HPDE6-E6E7 (cell line): ENCODE measurements around the gene TMF1.

ENCODE experiments used
- DNase-seq: peaks from one replicate; pipeline ENCODE4 v3.0.0; 2011; ENCODE audit warnings: missing footprints; ENCODE audit errors: extremely low spot score

Gene TMF1

DNA sequence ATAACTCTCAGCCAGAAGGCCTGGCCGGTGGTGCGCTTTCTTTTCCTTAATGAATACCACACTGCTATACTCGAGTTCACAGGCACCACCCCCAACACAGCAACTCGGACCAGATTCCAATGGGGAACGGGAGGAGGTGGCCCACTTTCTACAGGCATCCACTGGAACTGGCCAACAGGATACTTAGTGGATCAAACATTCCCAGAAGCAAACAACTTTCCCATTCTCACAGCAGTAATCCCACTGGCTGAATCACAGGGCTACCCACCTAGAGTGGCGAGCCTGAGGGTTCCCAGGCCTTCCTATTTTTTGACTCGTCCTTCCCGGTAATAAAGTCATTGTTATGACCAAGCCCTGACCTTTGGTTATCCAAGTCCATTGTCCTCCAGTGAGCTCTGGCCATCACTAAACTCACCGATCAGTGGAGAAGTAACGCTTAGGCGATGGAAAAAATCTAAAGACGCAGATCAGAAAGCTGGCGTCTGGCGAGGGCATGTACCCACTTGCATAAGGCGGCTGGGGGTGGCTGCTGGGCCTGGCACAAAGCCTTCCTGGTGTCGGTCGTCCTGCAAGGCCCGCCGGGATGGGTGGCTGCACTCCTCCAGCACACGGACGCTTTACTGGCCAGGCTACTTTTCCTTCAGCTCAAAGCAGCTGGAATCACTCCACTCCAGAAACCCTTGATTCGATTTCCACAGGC, 39.9 kb downstream of the TMF1 start:
- DNase-seq: no peak

DNA sequence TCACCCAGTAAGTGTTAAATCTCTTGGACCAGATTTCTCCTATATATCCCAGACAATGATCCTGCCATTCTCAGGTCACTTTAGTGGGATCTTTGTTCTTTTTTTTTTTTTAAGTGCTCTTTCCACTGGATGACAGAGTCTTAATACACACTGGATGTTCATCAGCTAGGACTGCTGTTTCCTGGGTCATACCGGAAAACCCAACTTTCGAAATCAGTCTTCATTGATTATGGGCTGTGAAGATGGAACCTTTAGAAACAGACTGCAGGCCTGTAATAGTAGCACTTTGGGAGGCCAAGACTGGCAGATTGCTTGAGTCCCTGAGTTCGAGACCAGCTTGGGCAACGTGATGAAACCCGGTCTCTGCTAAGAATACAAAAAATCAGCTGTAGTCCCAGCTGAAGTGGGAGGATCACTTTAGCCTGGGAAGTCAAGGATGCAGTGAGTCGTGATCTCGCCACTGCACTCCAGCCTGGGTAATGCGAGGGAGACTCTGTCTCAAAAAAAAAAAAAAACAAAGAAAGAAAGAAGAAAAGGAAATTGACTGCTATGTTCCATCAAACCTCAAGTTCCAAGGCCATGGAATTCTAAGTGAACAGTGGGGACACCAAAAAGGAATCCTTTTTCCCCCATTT, 40.9 kb downstream of the TMF1 start:
- DNase-seq: no peak

DNA sequence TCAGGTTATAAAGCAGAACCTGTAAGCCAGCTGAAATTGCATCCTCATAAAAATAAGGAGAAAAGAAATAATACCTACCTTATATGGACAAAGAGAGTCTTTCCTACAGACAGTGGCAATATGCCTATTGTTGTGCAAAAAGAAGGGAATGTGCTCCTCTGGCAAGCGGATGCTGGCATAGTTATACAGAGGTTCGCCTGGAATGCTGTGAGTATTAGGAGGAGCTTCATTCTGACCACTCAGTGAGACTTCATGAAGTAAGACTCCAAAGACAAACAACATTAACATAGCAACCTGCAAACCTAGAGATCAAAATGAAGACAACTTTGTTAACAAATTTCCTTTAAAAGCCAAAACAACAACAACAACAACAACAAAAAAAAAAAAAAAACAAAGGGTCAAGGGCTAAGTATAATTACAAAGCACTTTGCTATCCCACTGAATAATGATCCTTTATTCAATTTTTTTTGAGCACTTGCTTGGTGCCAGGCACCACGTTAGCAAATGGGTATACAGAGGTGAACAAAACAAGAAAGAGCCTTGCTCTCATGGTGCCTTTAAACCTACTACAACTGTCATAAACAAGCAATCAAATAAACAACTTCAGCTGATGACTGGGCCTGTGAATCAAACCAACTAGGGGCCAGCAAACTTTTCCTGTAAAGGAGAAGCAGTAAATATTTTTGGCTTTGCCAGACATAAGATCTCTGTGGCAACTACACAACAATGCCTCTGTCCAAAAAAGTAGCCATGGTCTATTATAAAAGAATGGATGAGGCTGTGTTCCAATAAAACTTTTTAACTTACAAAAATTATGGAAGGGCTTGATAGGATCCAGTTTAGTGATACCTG, 42.3 kb downstream of the TMF1 start:
- no peak for DNase-seq

DNA sequence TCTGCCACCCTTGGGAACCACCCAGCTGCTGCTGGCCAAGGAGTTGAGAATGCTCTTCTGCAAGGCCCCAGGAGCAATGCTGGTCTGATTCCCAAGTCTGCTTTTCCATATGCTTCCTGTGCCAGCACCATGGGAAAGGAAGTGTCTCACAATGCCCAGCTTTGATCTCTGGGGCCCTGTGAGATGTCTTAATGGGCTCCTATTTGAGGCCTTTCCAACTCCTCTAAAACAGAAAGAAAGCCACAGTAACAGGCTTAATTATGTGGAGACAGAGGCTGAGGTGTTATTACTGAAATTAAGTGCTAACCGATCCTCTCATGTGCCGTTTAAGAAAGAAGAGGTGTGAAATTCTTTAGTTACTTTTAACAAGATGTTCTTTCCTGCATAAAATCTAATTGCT, 43.2 kb downstream of the TMF1 start:
- DNase-seq: no peak

DNA sequence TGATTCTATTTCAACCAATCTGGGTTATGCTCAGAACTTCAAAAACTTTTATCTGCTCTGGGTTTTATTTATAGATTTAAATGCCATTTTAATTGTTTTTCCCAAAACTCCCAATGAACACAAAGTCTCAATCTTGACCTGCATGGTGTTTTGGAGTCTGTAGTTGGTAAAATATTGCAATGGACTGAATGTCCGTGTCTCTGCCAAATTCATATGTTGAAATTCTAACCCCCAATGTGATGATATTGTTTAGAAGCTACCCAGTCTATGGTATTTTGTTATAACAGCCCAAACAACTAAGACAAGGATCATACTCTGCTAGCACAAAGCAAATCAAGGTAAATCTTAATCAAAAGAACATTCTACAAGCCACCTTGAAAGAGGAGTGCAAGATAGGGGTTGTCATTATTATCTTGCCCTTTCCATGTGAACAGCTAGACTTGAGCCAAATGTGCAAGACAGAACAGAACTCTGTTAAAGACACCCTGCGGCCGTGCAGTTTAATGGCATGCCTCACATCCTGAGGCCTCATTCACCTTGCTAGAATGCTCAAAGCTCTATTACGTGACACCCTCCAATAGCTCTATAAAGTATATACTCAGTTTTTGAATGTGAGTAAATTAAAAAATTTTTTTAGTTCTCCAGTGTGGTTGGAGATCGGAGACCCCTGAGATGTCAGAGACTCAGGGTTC, 46.2 kb downstream of the TMF1 start:
- DNase-seq: no peak

DNA sequence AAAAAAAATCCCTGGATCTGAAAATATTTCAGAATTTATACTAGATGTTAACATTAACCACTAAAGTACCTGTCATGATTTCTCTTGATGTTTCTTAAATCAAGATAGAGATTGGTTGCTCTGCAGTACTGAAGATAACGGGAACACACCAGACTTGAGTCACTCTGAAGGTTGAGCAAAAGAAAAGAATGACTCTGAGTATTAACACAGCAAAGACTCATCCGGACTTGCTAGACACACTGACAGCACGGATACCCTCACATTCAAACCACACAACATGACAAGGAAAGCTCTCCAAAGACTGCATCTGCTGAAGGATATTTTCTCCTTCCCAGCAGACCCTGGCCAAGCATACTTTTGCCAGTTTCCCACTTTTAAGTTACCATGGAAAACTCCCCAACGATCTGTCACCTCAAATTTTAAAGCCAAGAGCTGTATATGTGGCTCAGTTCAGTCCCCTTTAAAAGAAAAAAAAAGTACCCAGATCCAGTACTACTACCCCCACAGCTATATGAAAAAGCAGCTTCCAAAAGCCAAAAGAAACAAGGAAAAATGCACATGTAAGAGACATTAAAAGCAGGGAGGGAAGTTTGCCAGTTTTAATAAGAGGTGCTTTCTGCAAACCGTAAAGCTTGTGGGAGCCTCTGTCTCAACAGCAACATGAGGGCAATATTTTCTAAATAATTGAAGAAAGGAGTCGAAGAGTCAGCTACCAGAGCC, 46.9 kb downstream of the TMF1 start:
- DNase-seq: no peak

DNA sequence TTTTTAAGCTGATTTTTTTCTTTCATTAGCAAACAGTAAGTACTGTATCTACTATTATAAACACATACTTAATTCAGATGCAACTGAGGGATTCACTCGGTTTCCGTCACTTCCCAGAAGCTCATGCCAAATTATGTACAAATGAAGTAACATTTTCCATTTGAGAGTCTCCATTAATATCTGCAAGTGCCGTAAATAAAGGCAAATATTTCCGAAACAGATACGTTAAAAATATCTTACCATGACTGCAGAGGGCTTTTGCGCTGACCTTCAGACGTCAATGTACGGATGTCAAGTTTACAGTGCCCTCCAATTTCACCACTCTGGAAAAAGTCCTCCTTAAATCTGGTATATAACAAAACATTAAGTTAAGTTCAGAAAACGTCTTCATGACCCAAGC, 48.0 kb downstream of the TMF1 start:
- DNase-seq: no peak

DNA sequence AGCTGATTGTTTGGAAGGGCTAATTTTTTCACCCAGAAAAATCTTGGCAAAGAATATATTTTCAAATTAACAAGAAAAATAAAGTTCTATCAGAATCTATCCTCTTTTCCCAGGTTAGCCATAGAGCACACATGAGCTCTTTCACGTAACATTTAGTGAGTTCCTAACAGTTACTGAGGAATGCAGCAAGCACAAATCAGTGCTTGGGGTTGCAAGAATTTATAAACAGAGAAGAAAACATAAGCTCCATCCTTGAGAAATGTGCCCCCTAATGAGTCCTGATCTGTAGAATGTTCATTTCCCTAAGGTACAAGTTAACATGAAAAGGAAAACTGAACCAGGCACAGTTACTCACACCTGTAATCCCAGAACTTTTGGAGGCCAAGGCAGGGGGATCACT, 52.5 kb downstream of the TMF1 start:
- DNase-seq: no peak

DNA sequence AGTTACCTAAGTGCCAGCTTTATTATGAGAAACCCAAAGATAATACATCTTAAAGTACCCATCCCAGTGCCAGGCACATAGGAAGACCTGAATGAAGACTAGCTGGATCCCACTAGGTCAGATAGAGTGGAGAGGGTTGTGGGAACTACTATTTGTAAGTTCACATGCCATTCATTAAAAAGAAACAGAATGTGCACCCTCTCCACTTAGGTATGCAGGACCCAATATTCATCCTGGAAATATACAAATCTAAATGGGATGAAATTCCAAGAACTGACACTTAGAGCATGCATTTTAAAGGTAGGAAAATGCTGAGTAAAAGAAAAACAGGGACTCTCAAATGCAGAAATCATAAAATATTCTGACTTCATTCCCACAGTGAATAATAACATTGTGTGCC, 53.0 kb downstream of the TMF1 start:
- no peak for DNase-seq

DNA sequence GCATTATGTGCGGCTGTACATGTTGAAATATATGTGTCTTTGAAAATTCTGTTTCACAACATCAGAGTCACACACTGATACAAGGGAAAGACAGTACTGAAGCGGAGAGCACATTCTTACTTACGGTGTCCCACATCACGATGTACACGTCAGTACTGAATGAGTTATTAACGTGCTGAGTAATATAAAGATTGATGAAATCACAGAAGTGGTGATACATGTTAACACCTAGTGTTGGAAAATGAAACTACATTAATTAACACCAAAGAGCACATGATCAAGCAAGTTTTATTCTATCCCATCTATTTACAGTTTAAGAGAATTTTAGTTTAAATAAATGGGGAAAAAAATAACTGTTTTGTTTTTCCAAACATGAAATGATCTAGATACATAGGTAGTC, 54.2 kb downstream of the TMF1 start:
- DNase-seq: no peak

DNA sequence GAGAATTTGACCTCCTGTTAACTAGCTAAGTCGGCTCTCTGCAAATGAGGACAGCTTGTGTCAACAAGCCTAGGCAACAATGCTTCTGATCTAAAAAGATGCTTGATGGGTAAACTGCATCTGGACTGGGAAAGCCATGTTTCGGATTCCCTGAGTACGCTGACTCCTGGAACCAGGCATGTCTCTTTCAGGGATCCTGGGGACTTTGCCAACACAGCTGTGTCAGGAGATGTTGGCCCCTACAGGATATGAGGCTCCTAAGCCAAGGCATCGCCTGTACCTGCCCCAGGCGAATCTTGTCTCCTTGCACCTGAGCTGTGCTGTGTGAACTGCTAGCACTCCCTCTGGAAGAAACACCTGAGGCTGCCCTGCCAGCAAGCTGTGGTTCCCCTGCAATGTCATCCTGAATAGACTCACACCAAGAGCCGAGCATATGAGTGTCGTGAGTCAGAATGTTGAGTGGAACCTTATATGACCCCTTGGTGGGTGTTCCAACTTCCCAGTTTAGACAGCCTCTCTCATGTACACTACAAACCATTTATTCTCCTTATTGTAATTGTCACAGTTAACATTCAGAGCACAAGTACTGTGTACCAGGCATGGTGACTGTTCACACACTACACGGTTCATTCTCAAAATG, 55.7 kb downstream of the TMF1 start:
- no peak for DNase-seq

DNA sequence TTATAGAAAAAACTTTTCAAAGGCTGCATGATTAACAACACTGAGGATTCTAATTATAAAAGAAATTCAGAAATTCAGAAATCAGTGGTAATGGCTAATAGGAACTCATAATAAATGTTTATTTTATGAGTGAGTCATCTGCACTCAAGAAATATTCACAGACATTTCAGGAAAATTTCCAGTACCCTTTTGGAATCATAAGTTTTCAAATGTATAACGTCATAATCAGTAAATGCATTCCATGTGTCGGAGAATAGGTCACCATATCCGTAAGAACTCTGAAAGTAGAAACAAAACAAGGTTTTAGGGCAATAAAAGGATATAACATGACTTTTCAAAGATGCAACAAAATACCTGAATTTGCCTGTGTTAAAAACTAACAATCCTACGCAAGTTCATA, 63.4 kb downstream of the TMF1 start:
- DNase-seq: no peak

DNA sequence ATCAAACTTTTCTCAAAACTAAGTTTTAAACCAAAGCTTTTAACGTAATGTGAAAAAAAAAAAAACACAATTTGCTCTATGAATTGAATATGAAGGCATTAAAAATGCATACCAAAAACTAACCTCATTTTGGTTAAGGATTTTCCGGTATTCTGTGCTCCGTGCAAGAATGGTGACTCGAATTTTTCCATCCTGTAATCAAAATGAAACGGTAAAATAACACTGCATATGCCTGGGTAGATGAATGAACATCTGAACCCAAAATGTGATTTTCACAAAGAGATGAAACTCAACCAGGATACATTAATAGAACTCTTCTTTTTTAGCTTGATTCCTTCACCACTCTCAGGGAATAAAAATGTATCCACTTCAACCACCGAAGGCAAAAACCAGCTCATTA, 64.8 kb downstream of the TMF1 start:
- no peak for DNase-seq

DNA sequence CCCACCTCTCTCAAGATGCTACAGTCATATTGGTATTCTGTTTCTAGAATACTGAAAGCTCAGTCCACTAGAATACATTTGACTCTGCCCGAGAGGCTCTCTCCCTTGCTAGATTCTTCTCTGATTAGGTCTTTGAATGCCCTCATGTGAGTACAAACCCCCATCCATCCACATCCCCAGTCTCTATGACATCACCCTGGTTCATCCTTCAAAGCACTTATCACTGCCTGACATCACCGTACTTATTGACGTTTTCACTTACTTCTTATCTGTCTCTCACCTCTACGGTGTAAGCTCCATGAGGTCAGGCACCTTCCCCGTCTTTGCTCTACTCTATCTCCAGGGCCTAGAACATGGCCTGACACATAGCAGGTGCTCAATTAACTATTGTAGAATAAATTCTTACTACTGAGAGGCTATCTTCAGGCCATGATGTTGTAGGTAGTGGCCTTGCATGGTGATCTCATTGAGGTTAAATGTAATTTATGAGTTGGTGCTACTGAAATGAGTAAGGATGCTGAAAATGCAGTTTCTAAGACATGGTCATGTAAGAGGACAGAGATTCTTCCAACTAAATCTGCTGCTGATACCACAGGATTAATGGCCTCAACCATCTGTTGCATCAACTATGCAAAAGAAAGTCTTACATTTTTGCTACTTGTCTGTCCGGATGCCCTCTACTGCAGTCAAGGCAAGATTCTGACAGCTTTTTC, 65.5 kb downstream of the TMF1 start:
- DNase-seq: no peak

DNA sequence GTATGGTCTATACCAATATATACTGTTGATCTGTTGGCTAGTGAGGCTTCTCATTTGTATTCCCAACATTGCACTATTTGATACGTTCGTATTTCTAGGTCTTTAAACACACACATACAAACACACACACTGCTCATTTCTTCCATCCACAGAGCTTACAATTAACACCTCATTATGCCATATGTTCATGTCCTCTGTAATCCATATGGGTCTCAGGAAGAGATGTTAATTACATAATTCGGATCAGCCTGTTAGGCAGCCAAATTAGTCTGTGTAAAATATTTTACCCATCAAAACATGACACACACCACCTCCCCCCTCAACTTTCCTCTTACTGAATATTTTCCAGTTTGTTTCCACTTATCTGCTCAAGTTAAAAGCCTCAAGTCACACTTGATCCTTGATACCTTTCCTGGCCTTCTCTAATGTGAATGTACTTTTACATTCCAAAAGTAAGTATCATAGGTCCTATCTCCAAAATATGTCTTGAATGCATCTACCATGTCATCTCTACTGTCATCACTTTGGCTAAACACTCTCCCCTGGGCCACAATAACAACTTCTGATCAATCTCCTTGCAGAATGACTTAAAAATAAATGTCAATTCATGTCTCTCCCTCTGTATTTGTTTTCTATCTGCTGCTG, 66.9 kb downstream of the TMF1 start:
- DNase-seq: no peak

DNA sequence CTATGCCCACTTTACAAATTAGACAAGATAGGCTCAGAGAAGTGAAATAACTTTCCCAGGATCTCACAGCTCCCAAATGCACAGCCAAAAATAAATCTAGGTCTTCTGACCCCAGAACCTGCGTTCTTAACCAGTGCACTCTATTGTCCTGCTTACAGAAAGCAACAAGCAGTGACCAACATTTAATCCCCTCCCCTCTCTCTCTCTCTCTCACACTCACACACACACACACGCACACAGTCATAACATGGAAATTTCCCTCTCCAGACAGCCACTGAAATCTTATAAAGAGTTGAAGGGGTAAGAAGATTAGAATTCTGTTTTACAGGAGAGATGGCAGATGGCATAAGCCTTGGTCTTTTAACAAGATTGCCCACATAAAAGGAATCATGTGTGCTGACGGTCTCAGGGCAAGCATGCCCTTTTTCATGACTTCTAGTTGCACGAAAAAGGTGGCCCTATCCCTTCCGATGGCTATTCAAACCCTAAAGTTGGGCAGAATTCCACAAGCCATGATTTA, 68.1 kb downstream of the TMF1 start:
- DNase-seq: no peak

DNA sequence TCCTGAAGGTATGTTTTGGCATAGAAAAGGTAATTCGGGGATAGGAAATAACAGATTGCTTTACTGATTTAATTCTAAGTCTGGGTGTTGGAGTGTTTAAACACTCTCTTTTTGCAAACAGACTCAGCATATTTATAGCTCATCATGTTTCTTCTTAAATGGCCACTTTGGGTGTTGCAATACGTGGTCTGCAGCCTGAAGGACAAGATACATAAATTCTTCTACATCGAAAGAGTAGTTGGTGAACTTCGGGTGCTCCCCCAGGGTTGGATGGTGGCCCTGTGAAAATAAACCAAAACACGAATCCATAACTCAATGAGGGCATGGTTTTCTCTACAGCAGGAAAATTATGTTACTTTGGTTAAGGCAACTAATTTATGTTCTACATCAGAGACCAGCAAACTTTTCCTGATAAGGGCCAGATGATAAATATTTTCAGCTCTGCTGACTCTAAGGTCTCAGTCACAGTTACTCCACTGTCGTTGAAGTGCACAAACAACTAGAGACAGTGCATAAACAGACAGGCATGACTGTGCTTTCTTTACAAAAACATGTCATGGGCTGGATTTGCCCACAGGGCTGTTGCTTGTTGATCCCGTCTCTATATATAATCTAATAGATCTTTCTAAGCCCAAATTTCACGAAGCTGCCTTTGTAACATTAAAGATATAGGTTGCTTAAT, 74.5 kb downstream of the TMF1 start:
- DNase-seq: no peak

DNA sequence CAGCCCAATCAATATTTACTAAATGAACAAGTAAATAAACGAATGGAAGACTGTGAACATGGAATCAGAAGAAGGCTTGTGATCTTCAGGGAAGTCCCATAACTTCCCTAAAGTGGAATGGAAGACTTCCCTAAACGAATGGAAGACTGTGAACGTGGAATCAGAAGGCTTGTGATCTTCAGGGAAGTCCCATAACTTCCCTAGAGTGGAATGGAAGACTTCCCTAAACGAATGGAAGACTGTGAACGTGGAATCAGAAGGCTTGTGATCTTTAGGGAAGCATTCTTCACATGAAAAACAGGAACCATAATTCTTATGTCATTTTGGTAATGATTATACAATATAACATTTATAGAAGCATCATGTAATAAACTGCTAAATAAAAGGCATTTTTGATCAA, 77.4 kb downstream of the TMF1 start:
- no peak for DNase-seq

DNA sequence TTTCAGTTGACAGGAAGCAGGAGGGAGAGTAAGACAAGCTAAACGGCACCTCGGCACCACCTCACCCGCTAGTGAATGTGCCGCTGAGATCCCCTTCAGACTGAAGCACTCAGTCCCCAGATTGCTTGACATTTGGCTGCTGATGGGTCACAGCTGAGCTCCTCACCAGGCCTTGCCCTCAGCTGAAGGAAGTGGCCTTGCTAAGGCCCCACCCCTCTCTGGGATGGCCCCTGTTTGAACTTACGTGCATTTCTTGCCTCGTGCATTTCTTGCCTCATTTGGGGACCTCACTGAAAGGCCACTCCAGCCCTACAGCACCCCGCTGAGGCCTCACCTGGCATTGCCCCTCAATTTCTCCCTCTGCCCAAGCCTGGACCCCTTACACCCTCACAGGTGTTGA, 78.5 kb downstream of the TMF1 start:
- DNase-seq: no peak
